NAMALWA (cell line): ENCODE data around the gene CTRL.
"Not testable (repeated sequence)": the region's sequence is repeated elsewhere in the genome, so short reads cannot be mapped to it uniquely, and the experiment has no call there.

Experiments used
- DNase-seq: peaks from one replicate; pipeline ENCODE4 v3.0.0-alpha.2; 2015; ENCODE audit warnings: low spot score

The CTRL gene

DNA sequence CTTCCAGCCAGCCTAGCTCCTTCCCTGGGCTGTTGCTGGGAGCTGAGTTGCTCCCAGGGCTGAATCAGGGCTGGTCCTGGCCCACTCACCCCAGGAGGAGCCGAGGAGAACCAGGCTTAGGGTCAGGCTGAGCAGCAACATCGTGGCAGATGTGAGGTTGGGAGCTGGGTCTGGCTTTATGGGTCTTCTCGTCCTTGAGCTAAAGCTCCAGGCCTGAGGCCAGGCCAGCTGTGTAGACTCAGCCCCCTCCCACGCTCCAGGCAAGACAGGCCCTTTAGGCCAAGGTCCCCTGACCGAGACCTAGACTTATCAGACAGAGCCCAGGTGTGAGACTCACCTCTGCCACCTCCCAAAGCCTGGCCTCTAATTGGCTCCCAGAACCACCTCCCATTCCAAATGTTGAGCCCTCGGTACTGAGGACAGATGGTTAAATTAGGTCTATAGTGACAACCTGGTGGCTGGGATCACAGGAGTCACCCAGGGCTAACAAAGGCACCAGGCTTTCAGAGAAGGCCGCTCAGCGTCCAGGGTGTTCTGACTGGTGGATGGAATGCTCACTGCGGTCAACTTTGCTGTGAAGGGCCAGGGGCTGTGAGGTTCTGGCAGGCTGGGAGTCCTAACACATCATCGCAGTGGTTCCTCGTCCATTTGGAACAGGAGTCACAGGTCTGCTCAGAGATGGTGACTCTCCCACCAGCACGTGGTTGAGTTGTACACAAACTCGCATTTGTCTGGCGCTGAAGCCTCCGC, at the start of gene CTRL:
CTRL (minus strand) TSS at position 151 of the 750 bp plus-strand sequence; CDS start at position 141, 10 bp downstream.
- DNase-seq, result no peak

- no peak for DNase-seq
Observed at GRCh38 chr16:67979955-67980678, 48.5 kb upstream of the CTRL start, which contains the start of gene DPEP3. DPEP3 (minus strand) TSS chr16:67980499; CDS start chr16:67980380, 119 bp downstream.

DNA sequence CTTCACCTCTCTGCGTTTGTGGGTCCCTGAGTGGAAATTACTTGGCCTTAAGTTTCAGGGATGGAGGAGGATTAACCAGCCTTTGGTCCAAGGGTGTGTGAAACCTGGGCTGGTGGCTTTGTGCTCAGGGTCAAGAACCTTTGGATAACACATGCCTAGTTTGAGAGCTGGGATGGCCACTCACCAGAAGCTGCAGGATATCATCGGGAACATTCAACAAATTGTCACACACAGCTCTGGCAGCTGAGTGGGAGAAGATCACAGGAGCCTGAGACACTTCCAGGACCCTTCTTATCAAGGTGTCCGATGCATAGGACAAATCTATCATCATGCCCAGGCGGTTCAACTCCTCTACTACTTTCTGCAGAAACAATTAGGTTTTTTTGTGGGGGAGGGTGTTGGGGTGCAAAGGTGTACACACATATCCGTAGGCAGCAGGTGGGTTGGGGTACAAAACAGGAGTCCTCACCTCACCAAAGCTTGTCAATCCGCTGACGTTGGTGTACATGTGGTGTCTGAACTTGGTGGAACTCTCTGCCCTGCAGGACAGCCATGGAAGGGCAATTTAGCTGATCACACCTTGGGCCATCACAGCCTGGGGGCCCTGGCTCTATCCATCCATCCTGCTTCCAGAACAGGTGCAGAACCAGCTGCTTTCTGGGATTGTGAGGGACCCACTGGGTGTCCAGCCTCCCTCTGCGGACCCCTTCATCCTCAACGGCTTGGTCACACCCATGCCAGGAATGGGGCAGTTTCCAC, 46.0 kb upstream of the CTRL start:
- DNase-seq, result no peak

DNA sequence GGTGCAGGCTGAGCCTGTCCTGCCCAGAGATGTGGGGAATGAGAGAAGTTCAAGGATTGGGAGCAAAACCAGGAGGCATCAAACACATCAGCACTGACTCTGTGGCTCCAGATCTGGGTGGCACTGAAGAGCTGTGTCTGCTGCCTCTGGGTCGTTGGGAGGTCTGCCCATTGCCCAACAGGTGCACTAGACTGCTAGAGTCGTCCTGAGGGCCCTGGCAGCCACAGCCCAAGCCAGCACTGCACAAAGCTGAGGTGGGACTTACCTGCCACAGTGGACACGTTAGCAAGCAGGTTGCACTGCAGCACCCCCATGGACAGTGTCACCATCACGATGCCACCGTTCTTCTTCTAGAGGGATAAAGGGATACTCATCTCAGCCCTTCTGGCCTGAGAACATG, 45.3 kb upstream of the CTRL start:
- no peak for DNase-seq

- DNase-seq, result no peak
Observed at GRCh38 chr16:67976205-67976604, 44.5 kb upstream of the CTRL start.

GRCh38 chr16:67975321-67976105, 43.9 kb upstream of the CTRL start:
- no peak for DNase-seq

DNA sequence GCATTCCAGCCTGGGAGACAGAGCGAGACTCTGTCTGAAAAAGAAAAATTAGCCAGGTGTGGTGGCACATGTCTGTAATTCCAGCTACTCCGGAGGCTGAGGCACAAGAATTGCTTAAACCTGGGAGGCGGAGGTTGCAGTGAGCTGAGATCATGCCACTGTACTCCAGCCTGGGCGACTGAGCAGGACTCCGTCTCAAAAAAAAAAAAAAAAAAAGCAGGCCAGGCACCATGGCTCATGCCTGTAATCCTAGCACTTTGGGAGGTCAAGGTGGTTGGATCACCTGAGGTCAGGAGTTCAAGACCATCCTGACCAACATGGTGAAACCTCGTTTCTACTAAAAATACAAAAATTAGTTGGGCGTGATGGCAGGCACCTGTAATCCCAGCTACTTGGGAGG, 40.6 kb upstream of the CTRL start:
- DNase-seq, result not testable (repeated sequence)

DNA sequence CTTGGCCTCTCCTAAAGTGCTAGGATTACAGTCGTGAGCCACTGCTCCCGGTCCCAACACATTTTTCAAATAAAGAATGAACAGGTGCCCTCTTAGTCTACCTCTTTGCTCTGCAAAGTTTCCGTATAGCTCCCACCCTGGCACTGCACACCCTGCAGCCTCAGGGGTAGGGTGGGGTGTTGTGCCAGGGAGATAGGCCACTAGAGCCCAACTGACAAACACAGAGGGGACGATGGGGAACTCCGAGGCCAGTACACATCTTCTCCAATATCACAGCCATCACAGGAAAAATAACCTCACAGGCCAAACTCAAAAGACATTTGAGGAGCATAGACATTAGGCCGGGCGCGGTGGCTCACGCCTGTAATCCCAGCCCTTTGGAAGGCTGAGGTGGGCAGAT, 39.4 kb upstream of the CTRL start:
- DNase-seq, result no peak

DNA sequence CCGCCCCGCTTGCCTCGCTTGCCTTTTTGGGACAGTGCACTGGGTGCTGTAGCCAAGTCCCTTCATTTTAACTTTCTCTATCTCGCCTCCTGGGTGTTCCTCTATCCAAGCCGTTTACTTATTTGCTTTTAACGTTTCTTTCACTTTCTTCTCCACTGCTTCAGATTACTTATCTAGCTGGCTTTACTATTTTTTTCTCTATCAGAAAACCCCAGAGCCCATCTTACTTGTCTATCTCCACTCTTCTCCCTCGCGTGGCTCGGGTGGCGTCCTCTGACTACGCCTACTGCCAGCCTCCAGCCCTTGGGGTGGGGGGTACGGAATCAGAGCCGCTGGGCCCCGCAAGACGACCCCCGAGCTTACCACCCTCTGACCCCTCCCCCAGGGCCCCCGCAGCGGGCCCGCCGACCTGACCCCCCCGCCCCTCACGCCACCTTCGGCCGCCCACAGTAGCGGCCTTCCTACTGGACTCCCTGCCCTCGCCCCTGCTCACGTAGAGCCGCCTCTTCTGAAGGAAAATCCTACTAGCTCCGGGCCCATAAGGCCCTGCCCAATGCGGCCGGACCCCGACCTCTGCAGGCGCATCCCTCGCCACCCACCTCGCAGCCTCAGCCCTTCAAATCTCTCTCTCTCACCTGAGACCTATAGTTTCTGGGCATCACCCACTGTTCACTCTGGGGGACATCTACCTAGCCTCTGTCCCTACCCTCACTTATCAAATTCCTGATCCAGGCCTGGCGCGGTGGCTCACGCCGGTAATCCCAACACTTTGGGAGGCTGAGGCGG, 37.8 kb upstream of the CTRL start:
- peak; percentile 47 for DNase-seq

- DNase-seq, result peak; percentile 90
Observed at GRCh38 chr16:67968400-67969253, 37.0 kb upstream of the CTRL start, which contains the start of gene SLC12A4. SLC12A4 (minus strand) TSS chr16:67968637; CDS start chr16:67968553, 84 bp downstream.

GRCh38 chr16:67967958-67968399, 36.3 kb upstream of the CTRL start:
- DNase-seq, result peak; percentile 47

DNA sequence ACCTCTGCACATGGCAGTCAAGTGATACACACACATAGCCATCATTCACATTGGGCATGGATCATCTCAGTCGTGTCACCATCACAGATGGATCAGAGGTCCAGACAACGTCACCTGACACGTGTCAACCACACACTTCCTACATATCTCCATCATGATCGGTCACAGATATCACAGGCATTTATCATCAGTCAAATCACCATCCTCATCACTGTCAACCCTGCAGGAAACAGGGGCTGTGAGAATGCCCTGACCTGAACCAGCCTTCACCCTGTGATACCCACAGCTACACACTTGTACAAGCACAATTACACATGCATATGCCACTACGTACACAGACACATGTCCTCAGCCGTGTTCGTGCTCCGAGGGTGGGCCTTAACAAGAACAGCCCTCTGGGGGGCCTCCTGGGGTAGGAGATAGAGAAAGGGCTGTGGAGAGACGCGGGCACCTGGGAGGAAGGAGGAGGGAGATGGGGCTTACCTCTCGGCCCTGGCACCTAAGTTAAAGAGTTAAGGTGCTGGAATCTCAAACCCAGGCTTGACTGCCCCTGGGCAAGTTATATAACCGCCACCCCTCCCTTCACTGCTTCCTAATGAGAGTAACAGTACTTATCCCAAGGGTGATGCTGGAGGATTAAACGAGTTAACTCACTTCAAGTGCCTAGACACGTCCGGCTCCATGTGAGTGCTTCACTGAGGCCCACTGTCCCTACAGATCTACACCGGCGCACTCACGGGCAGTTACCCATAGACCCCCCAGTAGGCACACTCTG, 35.7 kb upstream of the CTRL start:
- peak; percentile 45 for DNase-seq

GRCh38 chr16:67966549-67967182, 35.0 kb upstream of the CTRL start:
- DNase-seq, result no peak

DNA sequence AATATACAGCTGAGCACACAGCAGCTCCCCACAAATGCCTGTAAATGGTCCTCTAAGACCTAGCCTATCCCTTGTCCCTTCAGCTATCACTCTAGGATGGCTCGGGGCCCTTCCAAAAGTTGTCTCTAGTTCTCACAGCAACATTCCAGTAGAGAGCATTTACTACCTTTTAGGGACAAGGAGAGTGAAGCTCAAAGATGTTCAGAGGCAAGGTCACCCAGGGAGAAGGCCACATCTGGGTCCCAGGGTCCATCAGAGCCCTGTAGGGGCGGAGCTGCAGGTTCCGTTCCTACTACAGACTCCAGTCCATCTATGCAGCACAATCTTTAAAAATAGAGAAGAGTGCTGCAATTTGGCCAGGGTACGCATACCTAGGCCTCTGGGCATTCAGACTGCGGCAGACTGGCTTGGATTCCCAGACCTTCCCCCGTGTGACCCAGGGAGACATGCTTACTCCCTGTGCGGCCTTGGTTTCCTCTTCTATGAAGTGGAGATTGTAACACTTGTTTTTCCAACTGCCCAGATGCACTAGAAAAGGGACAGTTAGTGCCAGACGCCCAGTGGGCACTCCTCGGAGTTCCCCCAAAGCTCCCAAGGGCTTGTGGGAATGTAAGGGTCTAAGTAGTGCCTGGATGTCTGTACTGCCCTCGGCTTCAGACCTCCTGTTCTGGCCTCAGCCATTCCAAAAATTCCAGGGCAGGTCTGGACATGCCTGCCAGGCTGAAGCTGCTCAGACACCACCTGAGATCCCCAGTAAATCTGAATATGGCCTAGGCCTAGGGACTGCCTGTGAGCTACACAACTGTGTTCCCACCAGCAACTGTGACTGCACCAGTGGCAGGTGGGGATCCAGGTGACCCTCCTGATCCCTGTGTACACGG, 34.2 kb upstream of the CTRL start:
- no peak for DNase-seq

DNA sequence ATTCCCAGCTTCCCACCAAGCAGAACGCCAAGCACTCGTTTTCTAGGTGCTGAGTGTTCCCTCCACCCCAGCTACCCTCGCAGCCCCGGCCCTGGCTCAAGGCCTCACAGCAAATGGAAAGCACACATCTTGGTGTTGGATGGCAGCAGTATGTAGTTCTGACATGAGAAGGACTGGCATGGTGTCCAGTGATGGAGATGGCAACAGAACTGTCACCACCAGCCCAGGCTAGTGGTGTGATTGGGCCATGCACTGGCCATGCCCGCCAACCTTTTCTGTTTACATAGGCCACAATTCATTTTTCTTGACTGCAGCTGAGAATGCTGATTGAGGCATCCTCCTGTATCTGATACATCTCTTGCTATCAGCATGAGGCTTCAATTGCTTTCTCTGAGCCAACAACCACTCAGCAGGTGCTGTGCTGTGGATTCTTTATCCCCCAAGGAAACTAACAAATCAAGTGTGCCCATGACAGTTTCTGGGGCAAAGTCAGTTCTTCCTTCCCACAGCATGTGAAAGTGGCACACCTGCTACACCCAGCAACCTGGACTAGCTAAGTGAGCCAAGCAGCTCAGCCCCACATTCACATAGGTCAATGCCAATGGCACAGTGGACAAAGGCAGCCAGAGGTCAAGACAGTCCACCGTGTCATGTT, 32.9 kb upstream of the CTRL start:
- no peak for DNase-seq

DNA sequence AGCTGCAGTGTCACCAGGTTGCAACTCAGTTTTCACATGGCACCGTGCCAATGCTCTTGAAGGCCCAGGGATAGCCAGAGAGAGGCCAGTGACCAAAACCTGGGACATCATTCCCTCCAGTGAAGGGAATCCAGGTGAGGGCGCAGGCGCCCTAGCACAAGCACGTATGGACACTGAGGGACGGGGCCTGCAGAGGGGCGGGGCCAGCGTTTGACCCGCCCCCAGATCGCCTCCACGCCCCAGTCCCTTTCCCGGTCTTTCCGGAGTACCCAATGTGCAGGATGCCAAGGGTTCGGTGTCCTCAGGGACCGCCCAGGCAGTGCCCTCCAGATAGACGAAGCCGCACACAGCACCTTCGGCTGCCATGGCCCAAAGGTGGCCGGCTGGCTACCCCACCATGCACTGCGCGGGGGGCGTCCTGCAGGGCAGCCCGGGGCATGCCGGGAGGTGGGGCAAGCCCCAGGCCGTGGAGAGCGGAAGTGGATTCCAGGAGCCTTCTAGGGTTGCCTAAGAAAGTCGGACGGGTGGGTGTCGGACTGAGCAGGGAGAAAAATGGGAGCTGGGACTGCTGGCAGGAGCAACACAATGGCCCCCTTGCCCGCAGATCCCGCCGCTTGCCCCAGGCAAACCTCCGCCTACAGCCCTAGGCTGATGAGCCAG, 32.1 kb upstream of the CTRL start:
- DNase-seq, result no peak

DNA sequence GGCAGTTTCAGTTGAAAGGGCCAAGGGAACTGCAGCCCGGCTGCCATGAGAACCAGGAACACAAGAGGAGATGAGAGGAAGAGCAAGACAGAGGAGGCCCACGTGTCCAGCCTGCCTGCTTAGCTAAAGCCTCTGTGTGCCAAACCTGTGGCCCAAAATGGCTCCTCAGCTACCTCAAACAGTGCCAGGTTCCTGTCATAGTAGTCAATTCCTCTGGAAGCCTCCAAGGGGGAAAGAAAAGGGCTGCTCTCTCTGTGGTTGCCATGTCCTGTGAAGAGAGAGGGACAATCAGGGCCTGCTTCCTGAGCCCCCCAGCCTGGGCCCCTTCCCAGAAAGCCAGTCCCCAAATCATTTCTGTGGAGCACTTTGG, 31.6 kb upstream of the CTRL start:
- no peak for DNase-seq
